Measurements from ENCODE around the gene SUSD1.

- TF ChIP-seq, protein P1, sequence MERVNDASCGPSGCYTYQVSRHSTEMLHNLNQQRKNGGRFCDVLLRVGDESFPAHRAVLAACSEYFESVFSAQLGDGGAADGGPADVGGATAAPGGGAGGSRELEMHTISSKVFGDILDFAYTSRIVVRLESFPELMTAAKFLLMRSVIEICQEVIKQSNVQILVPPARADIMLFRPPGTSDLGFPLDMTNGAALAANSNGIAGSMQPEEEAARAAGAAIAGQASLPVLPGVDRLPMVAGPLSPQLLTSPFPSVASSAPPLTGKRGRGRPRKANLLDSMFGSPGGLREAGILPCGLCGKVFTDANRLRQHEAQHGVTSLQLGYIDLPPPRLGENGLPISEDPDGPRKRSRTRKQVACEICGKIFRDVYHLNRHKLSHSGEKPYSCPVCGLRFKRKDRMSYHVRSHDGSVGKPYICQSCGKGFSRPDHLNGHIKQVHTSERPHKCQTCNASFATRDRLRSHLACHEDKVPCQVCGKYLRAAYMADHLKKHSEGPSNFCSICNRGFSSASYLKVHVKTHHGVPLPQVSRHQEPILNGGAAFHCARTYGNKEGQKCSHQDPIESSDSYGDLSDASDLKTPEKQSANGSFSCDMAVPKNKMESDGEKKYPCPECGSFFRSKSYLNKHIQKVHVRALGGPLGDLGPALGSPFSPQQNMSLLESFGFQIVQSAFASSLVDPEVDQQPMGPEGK (CRISPR knock-in tag; IDR thresholded peaks at IDR 0.05; ENCODE audit: borderline replicate concordance) = no peak
- TF ChIP-seq CBX5 (IDR thresholded peaks at IDR 0.05; ENCODE audit: borderline replicate concordance, low read depth) = no peak
- TF ChIP-seq, protein P2, sequence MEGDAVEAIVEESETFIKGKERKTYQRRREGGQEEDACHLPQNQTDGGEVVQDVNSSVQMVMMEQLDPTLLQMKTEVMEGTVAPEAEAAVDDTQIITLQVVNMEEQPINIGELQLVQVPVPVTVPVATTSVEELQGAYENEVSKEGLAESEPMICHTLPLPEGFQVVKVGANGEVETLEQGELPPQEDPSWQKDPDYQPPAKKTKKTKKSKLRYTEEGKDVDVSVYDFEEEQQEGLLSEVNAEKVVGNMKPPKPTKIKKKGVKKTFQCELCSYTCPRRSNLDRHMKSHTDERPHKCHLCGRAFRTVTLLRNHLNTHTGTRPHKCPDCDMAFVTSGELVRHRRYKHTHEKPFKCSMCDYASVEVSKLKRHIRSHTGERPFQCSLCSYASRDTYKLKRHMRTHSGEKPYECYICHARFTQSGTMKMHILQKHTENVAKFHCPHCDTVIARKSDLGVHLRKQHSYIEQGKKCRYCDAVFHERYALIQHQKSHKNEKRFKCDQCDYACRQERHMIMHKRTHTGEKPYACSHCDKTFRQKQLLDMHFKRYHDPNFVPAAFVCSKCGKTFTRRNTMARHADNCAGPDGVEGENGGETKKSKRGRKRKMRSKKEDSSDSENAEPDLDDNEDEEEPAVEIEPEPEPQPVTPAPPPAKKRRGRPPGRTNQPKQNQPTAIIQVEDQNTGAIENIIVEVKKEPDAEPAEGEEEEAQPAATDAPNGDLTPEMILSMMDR (IDR thresholded peaks at IDR 0.05 in 2 of 3, conservative IDR thresholded peaks at IDR 0.05 in 1 of 3; ENCODE audit: insufficient read depth in 2 of 3, low read depth in 1 of 3, low read length in 3 of 3) = no peak
- no peak for TF ChIP-seq RAD51 (IDR thresholded peaks at IDR 0.05; ENCODE audit: borderline replicate concordance, low read depth)
Observed at GRCh38 chr9:112013266-112013665, 161.8 kb downstream of the SUSD1 start.

Data from K562 (cell line).